T-helper 1 cell treated with Interleukin-12 subunit alpha and Interleukin-12 subunit beta and Interleukin-4 antibody, amounts not matched to agents 30 ng/mL and 1 ng/mL, for 36 hours (primary cell): Measurements from ENCODE around the gene POLE4. TPM values are rescaled to one million over a fixed set of nuclear protein-coding genes. Genes with fewer than 3 reads are reported as not detected.

ENCODE experiments used
- intact Hi-C: fragments of 100-400 bp; cut with micrococcal nuclease; formaldehyde crosslinking; loops from one replicate; pipeline ENCODE4 v1.15.1; 2024
- total RNA-seq: library from RNA; stranded (reverse); gene quantifications from 2 replicates; pipeline ENCODE4 v1.2.3, GENCODE V29; 2022

POLE4 gene
- total RNA-seq, 1 donor from 2014 or later, result 42.4 TPM

GRCh38 chr2:74939919-74940812 is 18.3 kb upstream of the POLE4 start:
- intact Hi-C loops, result no loop called here

DNA sequence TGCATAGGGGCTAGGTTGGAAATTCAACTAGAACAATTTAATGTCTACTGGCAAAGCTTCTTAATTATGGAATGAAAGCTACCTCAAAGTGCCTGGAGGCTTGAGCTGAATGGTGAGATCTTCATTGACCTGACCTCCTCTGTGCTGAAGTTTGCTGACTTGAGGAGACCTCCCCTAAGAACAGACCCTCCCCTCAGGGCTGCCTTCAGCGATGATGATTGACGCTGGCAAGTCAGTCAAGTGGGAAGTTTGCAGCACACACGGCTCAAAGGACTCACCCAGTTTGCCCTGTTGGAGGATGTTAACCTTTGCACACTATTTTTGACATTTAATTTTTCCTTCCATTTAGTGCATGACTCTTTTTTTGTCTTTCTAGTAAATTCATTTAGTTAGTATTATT is 17.2 kb upstream of the POLE4 start:
- intact Hi-C loops, result no loop called here

DNA sequence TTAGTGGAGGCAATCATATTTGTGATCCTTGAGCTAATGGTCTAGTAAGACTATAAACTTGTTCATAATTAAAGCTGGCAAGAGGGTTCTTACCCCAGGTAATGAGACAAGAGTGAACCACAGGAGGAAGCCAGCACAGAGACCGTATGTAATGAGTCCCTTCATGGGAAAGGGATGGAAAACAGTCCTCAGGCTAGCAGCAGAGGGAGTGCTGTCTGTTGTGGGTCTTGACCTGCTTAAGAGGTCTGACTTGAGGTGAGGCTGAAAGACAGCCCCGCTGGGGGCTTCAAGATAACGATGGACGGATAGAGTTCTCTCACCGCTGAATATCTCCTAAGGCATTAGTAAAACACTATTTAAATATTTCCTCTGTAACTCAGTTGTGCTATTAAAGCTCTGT is 16.2 kb upstream of the POLE4 start:
- intact Hi-C loops, result no loop called here

DNA sequence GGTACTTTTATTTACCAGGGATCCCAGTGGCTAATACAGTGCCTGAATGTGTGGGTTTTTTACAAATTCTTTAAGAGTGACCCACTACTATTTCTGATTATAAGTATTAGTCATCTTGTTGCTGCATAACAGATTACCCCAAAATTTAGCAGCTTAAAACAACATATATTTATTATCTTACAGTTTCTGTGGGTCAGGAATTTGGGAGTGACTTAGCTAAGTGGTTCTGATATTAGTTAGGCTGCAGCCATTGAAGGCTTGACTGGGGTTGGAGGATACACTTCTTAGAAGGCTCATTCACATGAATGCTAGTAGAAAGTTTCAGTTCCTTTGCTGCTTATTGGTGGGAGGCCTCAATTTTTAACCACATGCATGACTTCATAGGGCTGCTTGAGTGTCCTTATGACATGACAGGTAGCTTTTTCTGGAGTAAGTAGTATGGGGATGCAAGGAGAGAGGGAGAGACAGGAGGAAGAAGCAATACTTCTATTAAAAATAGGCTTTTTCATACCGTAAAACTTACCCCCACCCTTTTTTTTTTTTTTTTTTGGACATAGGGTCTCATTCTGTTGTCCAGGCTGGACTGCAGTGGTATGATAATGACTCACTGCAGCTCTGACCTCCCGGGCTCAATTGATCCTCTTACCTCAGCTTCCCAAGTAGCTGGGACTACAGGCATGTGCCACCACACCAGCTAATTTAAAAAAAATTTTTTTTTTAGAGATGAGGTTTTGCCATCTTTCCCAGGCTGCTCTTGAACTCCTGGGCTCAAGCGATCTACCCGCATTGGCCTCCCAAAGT is 13.3 kb upstream of the POLE4 start:
- intact Hi-C loops, result no loop called here

- intact Hi-C loops, result no loop called here
Observed at GRCh38 chr2:74945788-74946331, 12.6 kb upstream of the POLE4 start.

DNA sequence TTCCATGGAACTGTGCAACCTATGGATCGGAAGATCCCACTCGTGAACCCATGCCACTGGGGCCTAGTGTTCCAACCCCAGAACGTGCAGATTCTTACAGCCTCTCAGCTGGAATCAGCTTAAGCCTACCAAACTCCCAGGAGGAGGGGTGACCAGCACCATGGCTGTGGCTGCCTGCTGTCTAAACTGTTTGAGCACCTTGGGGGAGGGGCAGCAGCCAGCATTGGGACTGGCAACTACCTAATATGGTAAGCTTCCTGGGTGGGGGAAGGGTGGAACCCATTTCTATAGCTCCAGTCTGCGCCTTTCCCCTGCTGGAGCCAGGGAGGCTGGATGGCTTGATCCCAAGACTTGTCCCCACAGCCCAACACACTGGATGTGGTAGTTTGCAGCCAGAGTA is 10.7 kb upstream of the POLE4 start:
- intact Hi-C loops, result no loop called here

- intact Hi-C loops, result no loop called here
Observed at GRCh38 chr2:74948779-74949178, 9.7 kb upstream of the POLE4 start.

DNA sequence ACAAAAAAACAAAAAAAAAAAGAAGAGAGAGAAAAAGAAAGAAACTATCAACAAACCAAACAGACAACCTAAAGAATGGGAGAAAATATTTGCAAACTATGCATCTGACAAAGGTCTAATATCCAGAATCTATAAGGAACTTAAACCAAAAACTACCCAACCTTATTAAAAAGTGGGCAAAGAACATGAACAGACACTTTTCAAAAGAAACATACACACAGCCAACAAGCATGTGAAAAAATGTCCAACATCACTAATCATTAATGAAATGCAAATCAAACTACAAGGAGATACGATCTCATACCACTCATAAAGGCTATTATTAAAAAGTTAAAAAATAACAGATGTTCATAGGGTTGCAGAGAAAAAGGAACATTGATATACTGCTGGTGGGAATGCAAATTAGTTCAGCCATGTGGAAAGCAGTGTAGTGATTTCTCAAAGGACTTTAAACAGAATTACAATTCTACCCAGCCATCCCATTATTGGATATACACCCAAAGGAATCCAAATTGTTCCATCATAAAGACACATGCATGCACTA is 7.2 kb upstream of the POLE4 start:
- intact Hi-C loops, result loop anchor here (10.0 kb wide), 1 partner anchor 1216 kb away; the partner anchor contains the start of gene TPRKB

DNA sequence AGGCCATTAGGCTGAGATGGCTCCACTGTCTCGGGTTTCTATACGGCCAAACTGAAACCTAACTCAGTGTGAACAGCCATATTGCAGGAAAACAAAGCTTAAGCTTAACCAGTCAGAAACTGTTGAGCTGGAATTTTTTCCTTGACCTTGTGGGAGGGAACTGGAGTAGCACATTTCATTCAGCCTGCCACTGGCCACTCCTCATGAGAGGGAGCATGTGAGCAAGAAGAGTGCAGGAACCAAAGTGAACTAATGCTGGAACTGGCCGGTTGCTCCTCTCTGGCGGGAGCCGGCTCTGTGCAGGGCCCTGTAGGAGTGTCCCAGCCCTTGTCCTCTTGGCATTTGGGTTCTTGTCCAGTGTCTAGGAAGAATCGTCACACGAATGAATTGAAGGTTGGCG is 5.9 kb upstream of the POLE4 start:
- intact Hi-C loops, result loop anchor here (10.0 kb wide), 1 partner anchor 1218 kb away; the partner anchor contains the start of gene TPRKB

GRCh38 chr2:74953796-74954499 is 4.5 kb upstream of the POLE4 start:
- intact Hi-C loops, result loop anchor here (10.0 kb wide), 1 partner anchor 1219 kb away; the partner anchor contains the start of gene TPRKB

DNA sequence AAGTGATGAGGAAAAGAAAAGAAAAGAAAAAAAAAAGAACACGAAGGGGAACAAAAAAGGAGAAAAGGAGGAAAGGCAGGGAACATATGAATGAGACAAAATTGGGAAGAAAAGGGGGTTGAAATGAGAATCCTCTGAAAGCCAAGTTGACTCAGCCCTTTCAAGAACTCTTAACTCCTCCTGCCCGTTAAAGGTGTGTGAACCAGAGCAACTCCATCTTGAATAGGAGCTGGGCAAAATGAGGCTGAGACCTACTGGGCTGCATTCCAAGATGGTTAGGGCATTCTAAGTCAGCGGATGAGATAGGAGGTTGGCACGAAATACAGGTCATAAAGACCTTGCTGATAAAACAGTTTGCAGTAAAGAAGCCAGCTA is 4.0 kb upstream of the POLE4 start:
- intact Hi-C loops, result loop anchor here (10.0 kb wide), 1 partner anchor 1220 kb away; the partner anchor contains the start of gene TPRKB

- intact Hi-C loops, result loop anchor here (1.0 to 10.0 kb wide), 17 partner anchors 9 to 1723 kb away; partner anchors contain the start of genes AUP1, C2orf81, CCT7 and DOK1
Observed at GRCh38 chr2:74957886-74958273, 563 bp upstream of the POLE4 start.

DNA sequence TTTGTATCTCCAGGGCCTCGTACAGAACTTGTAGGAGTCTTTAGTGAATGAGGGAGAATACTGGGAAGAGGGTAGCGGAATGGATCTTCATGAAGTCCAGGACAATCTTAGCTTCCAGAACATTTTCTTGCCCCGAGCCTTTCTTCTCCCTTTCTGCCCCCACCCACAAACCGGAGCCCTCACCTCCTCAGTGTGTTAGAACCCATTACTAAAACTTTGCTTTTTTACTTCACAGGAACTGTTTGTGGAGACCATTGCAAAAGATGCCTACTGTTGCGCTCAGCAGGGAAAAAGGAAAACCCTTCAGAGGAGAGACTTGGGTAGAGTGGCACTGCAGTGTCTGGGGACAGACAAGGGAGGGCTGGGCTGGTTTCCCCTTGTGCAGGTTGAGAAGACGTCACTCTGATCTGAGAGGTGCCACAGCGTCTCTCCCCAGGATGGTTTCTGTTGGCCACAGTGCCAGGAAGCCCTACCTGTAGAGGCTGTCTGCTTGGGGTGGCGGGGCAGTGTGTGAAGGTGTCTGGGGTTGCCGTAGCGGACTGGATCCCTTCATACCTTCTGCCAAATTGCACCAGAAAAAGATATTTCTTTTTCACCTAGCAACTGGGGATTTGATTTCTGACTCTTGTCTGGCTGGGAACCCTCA is 786 bp downstream of the POLE4 start:
- intact Hi-C loops, result loop anchor here (2.0 to 10.0 kb wide), 6 partner anchors 244 to 1724 kb away; partner anchors contain the start of genes C2orf81, CCT7, DOK1 and GCFC2

- intact Hi-C loops, result loop anchor here (1.0 kb wide), 1 partner anchor 9 kb away; the partner anchor contains the start of gene POLE4
Observed at GRCh38 chr2:74966887-74967286, 8.4 kb downstream of the POLE4 start.

GRCh38 chr2:74975016-74975415 is 16.6 kb downstream of the POLE4 start:
- intact Hi-C loops, result no loop called here

DNA sequence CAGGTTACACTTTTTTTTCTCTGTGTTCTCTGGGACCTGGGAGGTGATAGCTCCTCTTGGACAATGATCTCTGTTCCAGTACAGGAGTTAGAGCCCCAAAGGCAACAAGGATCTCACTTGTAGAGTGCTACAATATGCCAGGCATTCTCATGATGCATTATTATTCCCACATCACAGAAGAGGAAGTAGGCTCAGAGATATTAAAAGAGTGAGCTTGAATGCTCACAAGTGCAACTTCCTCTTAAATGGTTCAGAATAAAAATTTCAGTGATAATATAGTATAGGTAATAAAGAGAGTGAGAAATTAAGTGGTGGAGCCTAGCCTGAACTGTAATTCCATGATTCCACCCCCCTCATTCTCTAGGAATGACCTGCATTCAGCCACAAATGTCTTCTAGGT is 21.4 kb downstream of the POLE4 start:
- intact Hi-C loops, result no loop called here

DNA sequence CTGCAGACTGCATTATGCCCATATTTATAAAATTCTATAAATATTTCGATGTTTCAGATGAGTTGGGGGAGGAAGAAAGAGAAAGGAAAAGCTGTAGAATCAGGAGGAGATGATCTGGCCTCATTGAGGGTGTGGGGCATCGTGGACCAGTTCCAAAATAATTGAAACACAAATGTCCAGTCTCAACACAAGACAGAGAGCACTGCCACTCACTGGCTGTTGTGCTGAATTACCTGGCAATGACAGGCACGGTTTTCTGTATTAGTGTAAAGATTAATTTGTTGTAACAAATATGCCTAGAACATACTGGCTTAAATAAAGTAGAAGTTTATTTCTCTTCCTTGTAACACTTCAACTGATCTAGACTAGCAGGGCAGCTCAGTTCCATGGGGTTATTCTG is 24.1 kb downstream of the POLE4 start:
- intact Hi-C loops, result loop anchor here (2.0 kb wide), 1 partner anchor 62 kb away; no protein-coding TSS in a partner anchor

DNA sequence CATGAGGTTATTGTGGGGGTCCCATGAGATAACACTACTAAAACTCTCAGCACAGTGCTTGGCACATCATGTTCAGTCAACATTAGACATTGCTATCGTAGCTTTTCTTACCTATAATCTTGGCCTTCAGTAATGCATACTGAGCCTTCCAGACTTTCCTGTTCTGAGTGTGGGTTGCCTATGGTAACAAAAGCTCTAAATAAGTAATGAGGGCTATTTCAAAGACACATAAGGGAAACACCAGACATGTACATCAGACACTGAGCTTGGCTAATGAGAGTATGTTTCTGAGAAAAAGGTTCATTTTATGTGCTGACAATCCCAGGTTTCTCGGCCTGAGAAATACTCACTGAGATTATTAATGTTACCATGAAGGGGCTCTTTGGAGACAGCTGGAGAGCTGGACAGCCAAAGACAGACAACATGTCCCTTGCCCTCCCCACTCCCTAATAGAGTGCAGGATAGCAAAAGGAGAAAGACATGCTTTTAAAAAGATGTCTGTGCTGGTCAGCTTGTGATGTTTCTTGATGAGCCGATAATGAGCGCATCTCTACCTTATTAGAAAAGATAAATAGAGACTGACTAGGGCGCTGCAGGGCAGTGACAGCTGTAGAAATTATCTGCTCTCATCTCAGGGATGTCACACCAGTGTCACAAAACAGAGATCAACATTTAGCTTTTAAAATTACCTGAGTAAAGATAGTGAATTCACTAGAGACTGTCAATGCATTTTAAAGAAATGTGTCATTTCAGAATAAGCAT is 25.4 kb downstream of the POLE4 start:
- intact Hi-C loops, result loop anchor here (2.0 kb wide), 1 partner anchor 63 kb away; no protein-coding TSS in a partner anchor

GRCh38 chr2:74984947-74985637 is 26.6 kb downstream of the POLE4 start:
- intact Hi-C loops, result no loop called here
